ENCODE measurements around the gene PTPRG.

PTPRG gene

GRCh38 chr3:61561374-61562041 lies at the start of gene PTPRG:
Gene PTPRG, plus strand, starts transcription at chr3:61561571. Its CDS starts 717 bp downstream, at chr3:61562288.
- Histone ChIP-seq H3K9me3 (ENCODE audit: control insufficient read depth, insufficient read depth, low read depth, low read length) (peaks cover 10% of the 10 kb centered on the region), H3K36me3 (ENCODE audit: control insufficient read depth, insufficient read depth, low read length) (peaks cover 15% of the 10 kb centered on the region; the same call in 1 of the 2 replicates), H3K4me3 (ENCODE audit: low read depth, low read length) (peak within 1 kb of the TSS; percentile 94), H3K27ac (ENCODE audit: low read depth, low read length) (peak within 1 kb of the TSS; percentile 99), H3K4me1 (ENCODE audit: control insufficient read depth, insufficient read depth, low read length) (peaks cover 28% of the 10 kb centered on the region), H3K27me3 (ENCODE audit: control insufficient read depth, insufficient read depth, low read length) (no peaks in the 10 kb centered on the region), H3K9ac (ENCODE audit: low read length) (peak within 1 kb of the TSS; percentile 99)

- H3K36me3 ChIP-seq (ENCODE audit: control insufficient read depth, insufficient read depth, low read length), result no peaks in the 10 kb centered on the region
- H3K9ac ChIP-seq (ENCODE audit: low read length), result no peak overlapping the region
- H3K27me3 ChIP-seq (ENCODE audit: control insufficient read depth, insufficient read depth, low read length), result no peaks in the 10 kb centered on the region
- no peak overlapping the region for H3K27ac ChIP-seq (ENCODE audit: low read depth, low read length)
- H3K4me3 ChIP-seq (ENCODE audit: low read depth, low read length), result no peak overlapping the region
- H3K9me3 ChIP-seq (ENCODE audit: control insufficient read depth, insufficient read depth, low read depth, low read length), result peaks cover 3% of the 10 kb centered on the region; the same call in 1 of the 2 replicates
- H3K4me1 ChIP-seq (ENCODE audit: control insufficient read depth, insufficient read depth, low read length), result peaks cover 10% of the 10 kb centered on the region
Observed at GRCh38 chr3:61518590-61518989, 42.8 kb upstream of the PTPRG start.

GRCh38 chr3:61520966-61521628 lies 40.3 kb upstream of the PTPRG start:
- peaks cover 3% of the 10 kb centered on the region; the same call in 1 of the 2 replicates for H3K9me3 ChIP-seq (ENCODE audit: control insufficient read depth, insufficient read depth, low read depth, low read length)
- peaks cover 10% of the 10 kb centered on the region for H3K4me1 ChIP-seq (ENCODE audit: control insufficient read depth, insufficient read depth, low read length)
- no peak overlapping the region for H3K27ac ChIP-seq (ENCODE audit: low read depth, low read length)
- no peaks in the 10 kb centered on the region for H3K36me3 ChIP-seq (ENCODE audit: control insufficient read depth, insufficient read depth, low read length)
- H3K9ac ChIP-seq (ENCODE audit: low read length), result no peak overlapping the region
- no peaks in the 10 kb centered on the region for H3K27me3 ChIP-seq (ENCODE audit: control insufficient read depth, insufficient read depth, low read length)
- H3K4me3 ChIP-seq (ENCODE audit: low read depth, low read length), result no peak overlapping the region

GRCh38 chr3:61522060-61522459 lies 39.3 kb upstream of the PTPRG start:
- H3K4me1 ChIP-seq (ENCODE audit: control insufficient read depth, insufficient read depth, low read length), result peaks cover 15% of the 10 kb centered on the region
- H3K4me3 ChIP-seq (ENCODE audit: low read depth, low read length), result no peak overlapping the region
- no peak overlapping the region for H3K9ac ChIP-seq (ENCODE audit: low read length)
- H3K27me3 ChIP-seq (ENCODE audit: control insufficient read depth, insufficient read depth, low read length), result no peaks in the 10 kb centered on the region
- H3K27ac ChIP-seq (ENCODE audit: low read depth, low read length), result no peak overlapping the region
- no peaks in the 10 kb centered on the region for H3K36me3 ChIP-seq (ENCODE audit: control insufficient read depth, insufficient read depth, low read length)
- H3K9me3 ChIP-seq (ENCODE audit: control insufficient read depth, insufficient read depth, low read depth, low read length), result peaks cover 3% of the 10 kb centered on the region; the same call in 1 of the 2 replicates

GRCh38 chr3:61522626-61523025 lies 38.7 kb upstream of the PTPRG start:
- Histone ChIP-seq H3K9me3 (ENCODE audit: control insufficient read depth, insufficient read depth, low read depth, low read length) (no peaks in the 10 kb centered on the region), H3K9ac (ENCODE audit: low read length) (no peak overlapping the region), H3K27ac (ENCODE audit: low read depth, low read length) (no peak overlapping the region), H3K4me3 (ENCODE audit: low read depth, low read length) (no peak overlapping the region), H3K4me1 (ENCODE audit: control insufficient read depth, insufficient read depth, low read length) (peaks cover 15% of the 10 kb centered on the region), H3K36me3 (ENCODE audit: control insufficient read depth, insufficient read depth, low read length) (no peaks in the 10 kb centered on the region), H3K27me3 (ENCODE audit: control insufficient read depth, insufficient read depth, low read length) (no peaks in the 10 kb centered on the region)

- H3K9ac ChIP-seq (ENCODE audit: low read length), result no peak overlapping the region
- no peak overlapping the region for H3K4me3 ChIP-seq (ENCODE audit: low read depth, low read length)
- no peaks in the 10 kb centered on the region for H3K27me3 ChIP-seq (ENCODE audit: control insufficient read depth, insufficient read depth, low read length)
- no peak overlapping the region for H3K27ac ChIP-seq (ENCODE audit: low read depth, low read length)
- no peaks in the 10 kb centered on the region for H3K9me3 ChIP-seq (ENCODE audit: control insufficient read depth, insufficient read depth, low read depth, low read length)
- H3K36me3 ChIP-seq (ENCODE audit: control insufficient read depth, insufficient read depth, low read length), result no peaks in the 10 kb centered on the region
- peaks cover 15% of the 10 kb centered on the region for H3K4me1 ChIP-seq (ENCODE audit: control insufficient read depth, insufficient read depth, low read length)
Observed at GRCh38 chr3:61524933-61525332, 36.4 kb upstream of the PTPRG start.

GRCh38 chr3:61526308-61526707 lies 35.1 kb upstream of the PTPRG start:
- H3K4me1 ChIP-seq (ENCODE audit: control insufficient read depth, insufficient read depth, low read length), result peaks cover 21% of the 10 kb centered on the region
- no peak overlapping the region for H3K9ac ChIP-seq (ENCODE audit: low read length)
- H3K36me3 ChIP-seq (ENCODE audit: control insufficient read depth, insufficient read depth, low read length), result no peaks in the 10 kb centered on the region
- H3K27me3 ChIP-seq (ENCODE audit: control insufficient read depth, insufficient read depth, low read length), result no peaks in the 10 kb centered on the region
- no peak overlapping the region for H3K4me3 ChIP-seq (ENCODE audit: low read depth, low read length)
- H3K27ac ChIP-seq (ENCODE audit: low read depth, low read length), result no peak overlapping the region
- no peaks in the 10 kb centered on the region for H3K9me3 ChIP-seq (ENCODE audit: control insufficient read depth, insufficient read depth, low read depth, low read length)

- H3K9me3 ChIP-seq (ENCODE audit: control insufficient read depth, insufficient read depth, low read depth, low read length), result no peaks in the 10 kb centered on the region
- H3K9ac ChIP-seq (ENCODE audit: low read length), result no peak overlapping the region
- no peak overlapping the region for H3K4me3 ChIP-seq (ENCODE audit: low read depth, low read length)
- H3K36me3 ChIP-seq (ENCODE audit: control insufficient read depth, insufficient read depth, low read length), result no peaks in the 10 kb centered on the region
- H3K27me3 ChIP-seq (ENCODE audit: control insufficient read depth, insufficient read depth, low read length), result no peaks in the 10 kb centered on the region
- H3K27ac ChIP-seq (ENCODE audit: low read depth, low read length), result no peak overlapping the region
- peaks cover 18% of the 10 kb centered on the region for H3K4me1 ChIP-seq (ENCODE audit: control insufficient read depth, insufficient read depth, low read length)
Observed at GRCh38 chr3:61527011-61527410, 34.4 kb upstream of the PTPRG start.

- no peak overlapping the region for H3K27ac ChIP-seq (ENCODE audit: low read depth, low read length)
- H3K4me1 ChIP-seq (ENCODE audit: control insufficient read depth, insufficient read depth, low read length), result peaks cover 18% of the 10 kb centered on the region
- no peaks in the 10 kb centered on the region for H3K27me3 ChIP-seq (ENCODE audit: control insufficient read depth, insufficient read depth, low read length)
- H3K4me3 ChIP-seq (ENCODE audit: low read depth, low read length), result no peak overlapping the region
- H3K9me3 ChIP-seq (ENCODE audit: control insufficient read depth, insufficient read depth, low read depth, low read length), result no peaks in the 10 kb centered on the region
- H3K9ac ChIP-seq (ENCODE audit: low read length), result no peak overlapping the region
- H3K36me3 ChIP-seq (ENCODE audit: control insufficient read depth, insufficient read depth, low read length), result no peaks in the 10 kb centered on the region
Observed at GRCh38 chr3:61530355-61530754, 31.0 kb upstream of the PTPRG start.

GRCh38 chr3:61531528-61531927 lies 29.8 kb upstream of the PTPRG start:
- Histone ChIP-seq H3K27ac (ENCODE audit: low read depth, low read length) (no peak overlapping the region), H3K27me3 (ENCODE audit: control insufficient read depth, insufficient read depth, low read length) (no peaks in the 10 kb centered on the region), H3K4me3 (ENCODE audit: low read depth, low read length) (no peak overlapping the region), H3K9me3 (ENCODE audit: control insufficient read depth, insufficient read depth, low read depth, low read length) (no peaks in the 10 kb centered on the region), H3K36me3 (ENCODE audit: control insufficient read depth, insufficient read depth, low read length) (no peaks in the 10 kb centered on the region), H3K9ac (ENCODE audit: low read length) (no peak overlapping the region), H3K4me1 (ENCODE audit: control insufficient read depth, insufficient read depth, low read length) (peaks cover 16% of the 10 kb centered on the region)

- Histone ChIP-seq H3K9me3 (ENCODE audit: control insufficient read depth, insufficient read depth, low read depth, low read length) (no peaks in the 10 kb centered on the region), H3K27me3 (ENCODE audit: control insufficient read depth, insufficient read depth, low read length) (no peaks in the 10 kb centered on the region), H3K4me1 (ENCODE audit: control insufficient read depth, insufficient read depth, low read length) (peaks cover 29% of the 10 kb centered on the region), H3K27ac (ENCODE audit: low read depth, low read length) (no peak overlapping the region), H3K4me3 (ENCODE audit: low read depth, low read length) (no peak overlapping the region), H3K9ac (ENCODE audit: low read length) (no peak overlapping the region), H3K36me3 (ENCODE audit: control insufficient read depth, insufficient read depth, low read length) (no peaks in the 10 kb centered on the region)
Observed at GRCh38 chr3:61532739-61533500, 28.5 kb upstream of the PTPRG start.

Measured in HUES6 (cell line).